GM19238 (cell line): ENCODE results near the gene ZNF585A.
"Not testable (repeated sequence)": the region's sequence is repeated elsewhere in the genome, so short reads cannot be mapped to it uniquely, and the experiment has no call there.

Experiments
- DNase-seq: peaks from one replicate; pipeline ENCODE4 v3.0.0; 2011; ENCODE audit warnings: low spot score; ENCODE audit not compliant: insufficient read length

ZNF585A gene

DNA sequence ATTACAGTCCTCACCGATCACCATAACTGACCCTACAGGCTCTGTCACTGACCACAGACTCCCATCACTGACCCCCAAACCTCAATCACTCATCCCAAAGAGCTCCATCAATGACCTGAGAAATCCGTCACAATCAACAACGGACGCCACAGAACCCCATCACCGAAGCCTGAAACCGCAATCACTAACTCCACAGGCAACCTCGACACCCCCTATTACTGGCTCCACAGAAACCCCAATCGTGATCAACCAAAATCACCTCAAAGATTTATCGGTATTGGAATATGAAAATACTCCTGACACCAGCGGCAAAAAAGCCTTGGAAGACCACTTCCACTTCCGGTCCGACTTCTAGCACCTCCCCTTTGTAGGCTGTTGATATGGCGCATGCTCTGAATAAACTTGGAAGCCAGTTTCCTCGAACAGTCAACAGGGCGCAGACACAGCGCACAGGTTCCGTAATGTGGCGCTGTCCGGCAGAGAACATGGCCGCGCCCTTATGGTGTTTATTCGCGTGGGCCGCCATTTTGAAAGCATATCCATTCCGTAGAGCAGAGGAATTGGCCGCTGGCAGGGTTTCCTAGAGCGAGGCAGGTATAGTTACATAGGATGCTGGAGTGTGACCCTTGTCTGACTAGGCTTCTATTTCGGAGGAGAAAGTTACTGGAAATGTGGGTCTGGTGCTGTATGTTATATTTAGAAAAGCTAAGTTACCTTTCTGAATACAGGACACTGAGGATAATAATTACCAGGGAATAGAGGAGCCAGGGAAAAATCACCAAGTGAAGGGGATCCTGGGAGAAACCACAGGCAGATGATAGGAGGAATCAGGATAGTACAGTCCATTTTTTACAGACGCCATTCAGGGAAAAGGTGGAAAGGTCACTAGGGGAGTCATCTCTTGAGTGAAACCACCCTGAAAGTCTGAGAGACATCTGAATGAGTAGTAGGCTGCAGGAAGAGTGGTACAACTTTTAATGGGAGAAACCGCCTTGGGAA lies at the start of gene ZNF585A:
TSS of gene ZNF585A (minus strand) at position 328 of the 999 bp plus-strand sequence. CDS start 2,785 bp downstream, outside the sequence.
- peak; percentile 66 for DNase-seq

- no peak for DNase-seq
Measured at GRCh38 chr19:37221136-37221535, 48.6 kb upstream of the ZNF585A start.

- no peak for DNase-seq
Measured at GRCh38 chr19:37220383-37220782, 47.9 kb upstream of the ZNF585A start.

DNA sequence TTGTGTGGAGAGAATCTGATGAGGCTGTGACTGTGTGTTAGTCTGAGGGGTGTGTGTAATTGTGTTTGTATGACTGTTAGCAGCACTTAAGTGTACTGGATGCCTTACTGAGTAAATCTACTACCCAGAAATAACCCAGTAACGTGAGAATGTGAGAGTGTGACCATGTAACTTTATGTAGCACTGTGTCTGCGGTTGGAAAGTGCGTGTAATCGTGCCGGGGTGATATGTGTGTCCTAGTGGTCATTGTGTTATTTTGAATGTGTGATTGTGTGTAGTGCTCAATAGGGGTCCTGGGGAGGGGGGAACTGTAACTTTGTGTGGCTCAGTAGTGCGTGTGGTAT lies 46.1 kb upstream of the ZNF585A start:
- DNase-seq: no peak

DNA sequence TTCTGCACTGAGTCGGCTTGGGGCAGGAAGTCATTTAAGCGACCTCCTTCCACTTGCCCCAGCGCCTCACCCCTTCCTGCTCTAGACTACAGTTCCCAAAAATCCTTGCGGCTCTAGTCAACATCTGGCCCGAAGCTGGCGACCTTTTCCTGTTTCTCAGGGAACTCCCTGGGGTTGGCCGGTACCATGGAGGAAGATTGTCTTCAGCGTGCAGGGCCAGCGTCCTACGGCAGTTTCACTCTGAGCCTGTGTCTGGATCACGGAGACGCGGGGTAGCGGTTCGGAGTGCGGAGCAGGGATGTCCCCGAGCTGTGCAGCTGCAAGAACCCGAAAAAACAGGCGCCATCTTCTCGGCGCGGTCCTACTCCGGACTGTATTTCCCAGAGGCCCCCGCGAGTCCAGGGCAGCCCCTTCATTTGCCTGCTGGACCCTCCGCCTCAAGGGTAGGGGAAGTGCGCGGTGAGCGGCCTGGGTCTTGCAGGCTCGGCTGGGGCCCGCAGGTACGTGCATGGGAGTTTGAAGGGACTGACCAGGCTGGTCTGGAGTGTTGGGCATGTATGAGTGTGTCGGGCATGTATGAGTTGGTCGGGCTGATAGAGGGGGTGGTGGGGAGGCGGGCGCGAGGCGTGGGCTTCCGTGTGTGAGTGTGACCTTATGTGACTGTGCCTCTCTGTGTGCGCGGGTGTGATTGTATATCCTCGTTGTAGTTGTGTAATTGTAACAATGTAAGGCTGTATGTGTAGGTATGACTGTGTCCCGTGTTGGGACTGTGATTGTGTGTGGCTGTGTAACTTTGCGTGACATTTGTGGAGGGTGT lies 45.5 kb upstream of the ZNF585A start, which contains the start of gene ZNF383:
TSS of gene ZNF383 (plus strand) at position 440 of the 817 bp plus-strand sequence. CDS start 12,240 bp downstream, outside the sequence.
- DNase-seq: peak; percentile 76

DNA sequence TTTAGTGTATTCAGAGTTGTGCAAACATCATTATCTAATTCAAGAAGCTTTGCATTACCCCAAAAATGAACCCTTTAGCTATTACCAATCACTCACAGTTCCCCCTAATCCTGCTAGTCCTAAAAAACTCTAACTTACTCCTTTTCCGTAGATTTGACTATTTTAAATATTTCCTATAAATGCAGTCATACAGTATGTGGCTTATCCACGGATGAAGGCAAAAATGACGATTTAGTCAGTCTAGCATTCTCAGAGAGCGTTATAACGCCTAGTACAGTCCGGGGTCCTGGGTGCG lies 44.9 kb upstream of the ZNF585A start:
- no peak for DNase-seq

DNA sequence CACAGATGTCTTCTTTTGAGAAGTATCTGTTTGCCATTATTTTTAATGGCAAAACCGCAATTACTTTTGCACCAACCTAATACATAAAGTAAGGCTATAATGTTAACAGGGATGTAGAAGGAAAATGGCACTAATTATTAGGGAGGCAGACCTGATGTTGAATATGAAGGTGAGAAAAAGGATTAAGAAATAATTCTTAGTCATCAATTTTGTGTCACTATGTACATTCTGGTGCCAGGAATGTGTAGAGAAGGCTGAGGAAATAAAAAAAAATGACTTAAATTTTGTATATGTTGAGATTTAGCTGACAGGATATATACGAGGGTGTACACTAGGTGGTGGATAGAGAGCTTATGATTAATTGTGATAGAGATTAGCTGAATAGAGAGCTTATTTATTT lies 25.3 kb upstream of the ZNF585A start:
- no peak for DNase-seq

- DNase-seq: not testable (repeated sequence)
Measured at GRCh38 chr19:37197115-37197514, 24.6 kb upstream of the ZNF585A start.

- not testable (repeated sequence) for DNase-seq
Measured at GRCh38 chr19:37195248-37195647, 22.8 kb upstream of the ZNF585A start.

DNA sequence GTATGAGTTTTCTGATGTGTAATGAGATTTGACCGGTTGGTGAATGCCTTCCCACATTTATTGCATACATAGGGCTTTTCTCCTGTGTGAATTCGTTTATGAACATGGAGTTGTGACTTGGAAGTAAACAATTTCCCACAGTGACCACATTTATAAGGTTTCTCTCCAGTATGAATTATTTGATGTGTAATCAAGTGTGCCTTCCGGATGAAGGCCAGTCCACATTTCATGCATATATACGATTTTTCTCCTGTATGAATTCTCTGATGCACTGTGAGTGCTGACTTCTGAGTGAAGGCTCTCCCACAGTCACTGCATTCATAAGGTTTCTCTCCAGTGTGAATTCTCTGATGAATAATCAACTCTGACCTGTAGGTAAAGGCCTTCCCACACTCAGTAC lies 13.6 kb upstream of the ZNF585A start:
- not testable (repeated sequence) for DNase-seq

GRCh38 chr19:37165635-37166034 lies 6.9 kb downstream of the ZNF585A start:
- no peak for DNase-seq

GRCh38 chr19:37160153-37160552 lies 12.3 kb downstream of the ZNF585A start:
- no peak for DNase-seq

GRCh38 chr19:37148214-37148613 lies 24.3 kb downstream of the ZNF585A start:
- no peak for DNase-seq

DNA sequence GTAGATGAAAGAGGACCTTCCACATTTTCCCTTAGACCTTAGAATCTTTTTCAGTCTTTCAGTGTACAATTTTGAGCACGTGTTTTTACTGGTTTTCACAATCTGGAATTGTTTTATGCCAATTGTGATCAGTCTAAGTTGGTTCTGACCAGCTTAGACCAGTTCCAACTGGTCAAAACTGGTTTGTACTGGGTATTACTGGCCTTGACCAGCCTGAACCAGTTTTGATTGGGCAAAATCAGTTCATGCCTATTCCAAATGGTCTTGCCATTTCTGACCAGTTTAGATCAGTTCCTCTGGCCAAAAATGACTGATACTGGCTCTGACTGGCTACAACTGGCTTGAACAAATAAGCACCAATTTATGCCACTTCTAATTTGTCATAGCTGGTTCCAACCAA lies 36.4 kb downstream of the ZNF585A start:
- DNase-seq: no peak

GRCh38 chr19:37128821-37129177 lies 43.7 kb downstream of the ZNF585A start:
- no peak for DNase-seq

DNA sequence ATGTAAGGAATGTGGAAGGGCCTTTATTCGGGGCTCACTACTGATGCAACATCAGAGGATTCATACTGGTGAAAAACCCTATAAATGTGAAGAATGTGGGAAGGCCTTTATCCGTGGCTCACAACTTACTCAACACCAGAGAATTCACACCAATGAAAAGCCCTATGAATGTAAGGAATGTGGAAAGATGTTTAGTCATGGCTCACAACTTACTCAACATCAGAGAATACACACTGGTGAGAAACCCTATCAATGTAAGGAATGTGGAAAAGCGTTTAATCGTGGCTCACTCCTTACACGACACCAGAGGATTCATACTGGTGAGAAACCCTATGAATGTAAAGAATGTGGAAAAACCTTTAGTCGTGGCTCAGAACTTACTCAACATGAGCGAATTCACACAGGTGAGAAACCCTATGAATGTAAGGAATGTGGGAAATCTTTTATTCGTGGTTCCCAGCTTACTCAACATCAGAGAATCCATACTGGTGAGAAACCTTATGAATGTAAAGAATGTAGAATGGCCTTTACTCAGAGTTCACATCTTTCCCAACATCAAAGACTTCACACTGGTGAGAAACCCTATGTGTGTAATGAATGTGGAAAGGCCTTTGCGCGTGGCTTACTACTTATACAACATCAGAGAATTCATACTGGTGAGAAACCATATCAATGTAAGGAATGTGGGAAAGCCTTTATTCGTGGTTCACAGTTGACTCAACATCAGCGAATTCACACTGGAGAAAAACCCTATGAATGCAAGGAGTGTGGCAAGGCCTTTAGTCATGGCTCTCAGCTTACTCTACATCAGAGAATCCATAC lies 44.3 kb downstream of the ZNF585A start:
- no peak for DNase-seq

DNA sequence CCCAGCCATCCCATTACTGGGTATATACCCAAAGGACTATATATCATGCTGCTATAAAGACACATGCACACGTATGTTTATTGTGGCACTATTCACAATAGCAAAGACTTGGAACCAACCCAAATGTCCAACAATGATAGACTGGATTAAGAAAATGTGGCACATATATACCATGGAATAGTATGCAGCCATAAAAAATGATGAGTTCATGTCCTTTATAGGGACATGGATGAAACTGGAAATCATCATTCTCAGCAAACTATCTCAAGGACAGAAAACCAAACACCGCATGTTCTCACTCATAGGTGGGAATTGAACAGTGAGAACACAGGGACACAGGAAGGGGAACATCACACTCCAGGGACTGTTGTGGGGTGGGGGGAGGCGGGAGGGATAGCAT lies 50.4 kb downstream of the ZNF585A start:
- DNase-seq: not testable (repeated sequence)

GRCh38 chr19:37114001-37114400 lies 58.5 kb downstream of the ZNF585A start:
- DNase-seq: no peak

- DNase-seq: not testable (repeated sequence)
Measured at GRCh38 chr19:37111753-37112152, 60.7 kb downstream of the ZNF585A start.

DNA sequence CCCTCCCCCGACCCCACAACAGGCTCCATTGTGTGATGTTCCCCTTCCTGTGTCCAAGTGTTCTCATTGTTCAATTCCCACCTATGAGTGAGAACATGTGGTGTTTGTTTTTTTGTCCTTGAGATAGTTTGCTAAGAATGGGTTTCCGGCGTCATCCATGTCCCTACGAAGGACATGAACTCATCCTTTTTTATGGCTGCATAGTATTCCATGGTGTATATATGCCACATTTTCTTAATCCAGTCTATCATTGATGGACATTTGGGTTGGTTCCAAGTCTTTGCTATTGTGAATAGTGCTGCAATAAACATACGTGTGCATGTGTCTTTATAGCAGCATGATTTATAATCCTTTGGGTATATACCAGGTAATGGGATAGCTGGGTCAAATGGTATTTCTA lies 68.4 kb downstream of the ZNF585A start:
- DNase-seq: not testable (repeated sequence)

GRCh38 chr19:37098570-37098969 lies 73.9 kb downstream of the ZNF585A start:
- DNase-seq: no peak
